Measurements from ENCODE around the gene CYP19A1.
"Not testable (repeated sequence)": the region's sequence is repeated elsewhere in the genome, so short reads cannot be mapped to it uniquely, and the experiment has no call there.

CYP19A1 gene

DNA sequence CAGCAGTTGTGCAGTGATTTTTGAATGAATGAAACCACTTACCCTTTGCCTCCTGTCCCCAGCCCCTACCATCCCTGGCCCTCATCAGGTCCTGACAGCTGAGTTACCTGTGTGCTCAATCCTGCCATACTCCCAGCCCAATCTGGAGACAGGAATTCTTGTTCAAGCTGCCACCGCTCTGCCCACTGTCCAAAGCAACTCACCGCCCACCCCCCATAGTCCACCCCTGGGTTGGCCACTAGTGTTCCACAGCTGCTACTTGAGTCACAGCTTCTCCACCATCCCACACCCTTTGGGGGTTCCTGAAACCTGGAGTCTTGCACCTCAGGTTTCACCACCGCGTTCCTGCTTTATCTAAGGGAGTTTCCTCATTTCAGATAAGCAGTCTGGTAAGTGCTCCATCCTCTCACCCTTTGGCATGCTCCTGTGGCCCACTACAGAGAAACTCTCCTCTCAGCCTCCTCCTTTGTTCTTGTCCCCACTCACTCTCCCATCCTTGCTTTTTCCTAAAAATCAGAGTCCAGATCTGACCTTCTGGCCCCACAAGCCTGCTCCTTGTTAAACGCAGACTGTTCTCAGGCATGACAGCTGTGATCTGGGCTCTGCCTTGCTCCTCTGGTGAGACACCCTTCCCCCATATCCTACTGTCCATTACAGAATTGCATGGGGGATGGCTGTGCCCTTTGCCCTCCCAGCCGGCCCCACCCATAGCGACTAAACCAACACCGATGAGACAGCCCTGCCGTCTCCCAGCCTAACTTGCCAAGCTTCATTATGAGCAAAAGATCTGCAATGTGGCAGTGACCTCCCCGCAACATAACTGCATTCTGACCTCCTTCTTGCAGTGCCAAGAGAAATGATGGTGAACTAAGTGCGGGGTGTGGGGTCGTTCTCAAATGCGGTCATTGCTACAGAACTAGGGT is 50.0 kb downstream of the CYP19A1 start:
- DNase-seq = no peak

- no peak for DNase-seq
These were observed 51.6 kb downstream of the CYP19A1 start for GRCh38 chr15:51286816-51287215.

DNA sequence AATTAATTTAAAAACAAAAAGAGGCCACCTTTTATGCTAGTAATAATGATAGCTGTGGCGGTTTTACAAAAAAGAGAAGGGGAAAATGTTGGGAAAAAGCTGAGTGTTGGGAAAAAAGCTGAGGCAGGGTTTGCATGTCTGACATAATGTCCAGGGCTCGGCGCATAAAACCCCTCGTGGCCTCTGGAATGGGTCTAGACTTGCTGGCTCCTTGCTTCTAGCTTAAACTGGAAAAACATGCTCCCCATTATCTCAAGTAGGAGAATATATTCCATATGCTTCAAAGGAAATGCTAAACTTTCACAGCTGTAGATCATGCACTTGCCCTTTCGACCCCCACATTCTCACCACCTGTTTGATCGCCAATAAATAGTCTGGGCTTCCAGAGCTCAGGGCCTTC is 53.0 kb downstream of the CYP19A1 start:
- no peak for DNase-seq

GRCh38 chr15:51284871-51285270 is 53.5 kb downstream of the CYP19A1 start:
- no peak for DNase-seq

DNA sequence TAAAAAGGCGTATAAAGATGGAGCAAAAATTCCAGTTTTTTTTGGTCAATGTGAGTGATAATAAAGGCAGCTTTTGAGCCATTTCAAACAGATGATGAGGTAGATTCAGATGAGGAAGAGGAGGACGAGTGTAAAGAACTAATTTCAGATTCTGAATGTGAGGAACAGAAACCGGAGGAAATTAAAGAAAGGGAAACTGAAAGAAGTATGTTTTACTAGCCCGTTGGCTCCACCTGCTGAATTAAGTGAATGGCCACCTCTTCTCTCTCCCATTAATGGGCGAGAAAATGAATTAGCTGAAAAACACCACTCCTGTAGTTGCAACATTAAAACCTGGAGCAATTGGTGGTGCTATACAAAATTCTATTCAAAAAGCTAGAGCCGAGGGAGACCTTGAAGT is 55.4 kb downstream of the CYP19A1 start:
- no peak for DNase-seq

GRCh38 chr15:51282241-51282640 is 56.2 kb downstream of the CYP19A1 start:
- DNase-seq = not testable (repeated sequence)

- peak; percentile 2 for DNase-seq
These were observed 56.9 kb downstream of the CYP19A1 start for GRCh38 chr15:51281368-51281967.

- DNase-seq = no peak
These were observed 57.6 kb downstream of the CYP19A1 start for GRCh38 chr15:51280838-51281237.

- DNase-seq = no peak
These were observed 59.0 kb downstream of the CYP19A1 start for GRCh38 chr15:51279391-51279790.

DNA sequence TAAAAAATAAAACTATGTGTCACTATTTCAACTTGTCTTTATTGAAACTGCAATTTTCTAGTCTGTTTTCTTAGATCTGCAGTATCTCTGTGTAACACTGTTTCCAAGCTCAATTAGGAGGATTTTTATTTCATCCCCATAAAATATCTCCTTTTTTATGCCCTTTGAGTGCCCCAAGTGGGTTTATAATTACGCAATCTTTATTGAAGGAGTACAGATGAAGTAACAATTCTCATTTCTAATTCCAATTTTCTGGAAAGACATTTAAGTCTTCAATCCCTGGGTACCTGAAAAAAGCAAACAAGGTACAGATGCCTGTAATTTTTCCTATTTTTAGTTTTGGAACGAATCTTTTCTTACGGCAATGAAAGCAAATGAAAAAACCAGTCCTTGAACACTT is 61.3 kb downstream of the CYP19A1 start:
- DNase-seq = no peak

GRCh38 chr15:51274956-51275355 is 63.4 kb downstream of the CYP19A1 start:
- no peak for DNase-seq

DNA sequence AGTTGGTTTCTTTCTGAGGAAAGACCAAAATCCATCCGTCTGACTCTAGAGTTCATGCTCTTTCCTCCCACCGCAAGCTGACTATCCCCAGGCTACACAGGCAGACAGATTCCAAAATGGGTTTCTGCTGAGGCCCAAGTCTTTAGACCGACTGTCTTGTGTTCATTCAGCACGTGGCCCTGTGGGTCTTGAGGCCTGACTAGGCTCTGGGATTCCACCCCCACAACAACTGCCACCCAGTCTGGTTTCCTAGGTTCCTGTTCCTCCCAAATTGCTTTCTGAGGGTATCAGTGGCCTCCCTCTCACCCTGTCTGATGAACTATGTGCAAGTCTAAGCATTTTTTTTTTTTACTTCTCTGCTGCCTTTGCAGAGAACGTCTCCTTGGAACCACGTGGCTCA is 67.7 kb downstream of the CYP19A1 start:
- no peak for DNase-seq

DNA sequence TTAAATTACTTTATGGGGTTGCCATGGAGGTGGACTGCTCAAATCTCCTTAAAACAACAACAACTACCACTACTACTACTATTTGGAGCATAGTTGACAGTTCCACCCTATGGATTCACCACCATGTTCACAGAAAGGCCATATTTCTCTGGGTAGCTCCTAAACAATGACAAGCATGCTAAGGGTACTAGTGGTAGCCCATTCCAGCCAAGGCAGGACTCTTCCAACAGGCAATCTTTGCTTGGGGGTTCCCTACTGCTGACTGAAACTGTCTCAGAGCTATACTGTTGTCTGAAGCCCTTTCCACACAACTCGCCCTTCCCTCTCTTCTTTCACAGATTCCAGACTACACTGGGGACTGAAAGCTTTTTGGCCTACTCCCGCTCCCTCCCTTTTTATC is 68.9 kb downstream of the CYP19A1 start:
- no peak for DNase-seq

- DNase-seq = no peak
These were observed 70.7 kb downstream of the CYP19A1 start for GRCh38 chr15:51267703-51268083.

GRCh38 chr15:51267051-51267702 is 71.2 kb downstream of the CYP19A1 start:
- DNase-seq = no peak

DNA sequence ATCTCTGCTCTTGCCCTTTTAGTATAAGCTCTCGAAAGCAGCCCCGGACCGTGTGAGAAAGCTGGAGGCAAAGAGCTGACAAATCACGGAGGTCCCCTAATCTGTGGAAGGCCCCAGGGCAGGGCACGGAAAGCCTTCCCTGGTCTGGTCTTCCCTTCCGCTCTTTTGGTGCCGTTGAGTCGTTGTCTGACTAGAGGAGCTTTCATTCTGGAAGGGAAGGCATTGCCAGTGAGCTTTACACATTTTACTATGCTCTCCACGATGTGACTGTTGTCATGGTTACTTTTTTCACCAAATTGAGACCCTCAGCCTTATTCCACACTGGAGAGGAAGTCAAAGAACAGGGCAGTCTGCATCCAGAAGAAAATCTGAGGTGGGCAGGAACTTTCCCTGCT is 71.7 kb downstream of the CYP19A1 start:
- no peak for DNase-seq

DNA sequence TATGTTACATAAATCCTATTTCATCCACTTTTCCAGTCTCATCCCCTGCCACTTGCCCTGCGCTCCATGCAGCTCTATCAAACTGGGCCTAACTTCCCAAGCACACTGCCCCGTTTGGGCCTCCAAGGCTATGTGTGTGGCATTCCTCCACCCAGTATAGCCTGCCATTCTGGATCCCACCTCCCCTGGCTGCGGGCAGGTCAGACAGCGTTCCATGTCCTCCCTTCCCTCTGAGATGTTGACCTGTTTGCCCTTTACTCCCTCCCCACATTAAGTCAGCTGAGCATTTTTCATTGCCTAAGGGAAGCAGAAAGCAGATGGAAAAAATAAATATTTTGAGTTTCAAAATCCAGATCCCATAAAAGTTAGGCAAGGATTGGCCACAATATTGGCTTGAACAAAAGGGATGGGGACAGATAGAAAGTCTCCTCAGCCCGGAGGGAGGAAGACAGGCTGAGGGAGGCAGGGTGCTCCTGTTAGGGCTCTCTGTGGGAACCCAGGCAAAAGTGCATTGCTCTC is 73.3 kb downstream of the CYP19A1 start:
- no peak for DNase-seq

DNA sequence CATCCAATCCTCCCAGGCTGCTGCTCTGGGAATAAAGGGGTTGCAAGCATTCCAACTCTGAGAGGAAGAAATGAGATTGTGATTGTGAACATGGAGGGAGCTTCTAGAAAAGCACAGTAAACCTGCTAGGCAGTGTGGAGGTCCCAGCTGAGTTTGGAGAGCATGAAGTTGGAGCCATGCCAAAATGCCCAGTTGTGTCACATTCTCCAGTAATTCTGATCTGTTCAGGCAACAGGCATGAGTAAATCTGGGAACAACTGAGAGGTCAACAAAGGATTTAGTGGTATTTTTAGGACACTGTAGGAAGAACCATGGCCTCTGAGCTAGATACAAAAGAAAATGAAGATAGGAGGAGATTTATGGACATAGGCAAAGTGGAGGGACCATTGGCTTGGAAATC is 74.7 kb downstream of the CYP19A1 start:
- no peak for DNase-seq

DNA sequence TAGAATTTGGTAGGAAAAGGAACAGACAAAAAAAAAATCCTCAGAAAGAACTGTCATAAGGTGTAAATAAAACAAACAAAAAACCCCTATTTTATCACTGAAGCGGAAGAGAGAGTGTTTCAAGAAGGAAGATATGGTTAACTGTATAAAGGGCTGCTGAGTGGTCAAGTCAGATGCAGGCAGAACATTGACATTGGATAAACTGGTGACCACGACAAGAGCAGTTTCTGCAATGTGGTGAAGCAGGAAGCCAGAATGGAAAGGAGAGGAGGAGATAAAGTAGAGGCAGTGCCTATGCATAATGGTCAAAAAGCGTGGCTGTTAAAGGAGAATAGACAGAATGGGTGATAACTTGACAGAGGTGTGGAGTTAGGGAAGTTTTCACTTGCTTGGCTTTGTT is 75.3 kb downstream of the CYP19A1 start:
- no peak for DNase-seq

DNA sequence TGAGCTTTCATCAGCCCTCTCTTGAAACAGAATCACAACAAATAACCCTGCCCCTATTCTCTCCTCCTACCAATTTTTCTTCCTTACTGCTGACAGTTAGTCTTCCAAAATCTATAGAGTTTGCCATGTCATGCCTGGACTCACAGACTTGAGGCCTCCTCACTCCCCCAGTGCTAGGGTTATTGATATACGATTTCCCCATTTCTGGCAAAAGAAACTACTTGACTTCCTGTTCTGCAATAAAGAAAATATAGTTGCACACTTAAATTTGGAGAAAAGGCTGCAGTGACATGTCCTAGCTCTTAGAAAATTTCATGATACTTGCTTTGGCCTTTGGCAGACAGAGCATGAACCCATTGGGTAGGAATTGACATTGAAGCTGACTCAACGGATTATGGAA is 75.9 kb downstream of the CYP19A1 start:
- no peak for DNase-seq

DNA sequence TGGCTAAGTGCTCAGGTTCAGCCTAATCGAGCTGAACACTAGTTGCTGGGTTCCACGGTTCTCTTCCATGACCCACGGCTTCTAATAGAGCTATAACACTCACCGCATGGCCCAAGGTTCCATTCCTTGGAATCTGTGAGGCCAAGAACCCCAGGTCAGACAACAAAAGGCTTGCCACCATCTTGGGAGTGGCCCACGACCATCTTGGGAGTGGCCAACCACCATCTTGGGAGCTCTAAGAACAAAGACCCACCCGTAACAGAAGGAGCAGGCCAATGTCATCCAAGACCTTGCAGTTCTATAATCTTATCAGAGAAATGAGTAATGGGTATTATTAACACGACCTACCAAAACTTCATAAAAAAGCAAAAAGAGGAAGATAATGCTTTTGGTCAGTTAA is 77.3 kb downstream of the CYP19A1 start:
- DNase-seq = not testable (repeated sequence)

DNA sequence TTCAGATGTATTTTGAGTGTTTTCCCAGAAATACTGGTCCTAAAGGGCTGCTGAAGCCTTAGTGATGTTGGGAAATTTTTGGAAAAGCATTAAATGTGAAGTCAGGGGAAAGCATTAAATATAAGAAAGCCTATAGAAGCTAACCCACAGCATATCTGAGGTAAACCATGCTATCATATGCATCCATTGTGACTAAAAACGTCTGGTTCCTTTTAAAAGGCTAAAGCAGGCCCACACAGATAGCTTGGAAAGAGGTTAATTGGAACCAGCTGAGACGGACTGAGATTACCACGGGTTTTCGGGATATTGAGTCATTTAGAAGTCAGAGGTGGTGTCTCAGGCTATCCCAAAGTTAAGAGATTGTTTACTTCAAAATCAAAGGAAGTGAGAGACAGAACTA is 78.2 kb downstream of the CYP19A1 start:
- DNase-seq = no peak

DNA sequence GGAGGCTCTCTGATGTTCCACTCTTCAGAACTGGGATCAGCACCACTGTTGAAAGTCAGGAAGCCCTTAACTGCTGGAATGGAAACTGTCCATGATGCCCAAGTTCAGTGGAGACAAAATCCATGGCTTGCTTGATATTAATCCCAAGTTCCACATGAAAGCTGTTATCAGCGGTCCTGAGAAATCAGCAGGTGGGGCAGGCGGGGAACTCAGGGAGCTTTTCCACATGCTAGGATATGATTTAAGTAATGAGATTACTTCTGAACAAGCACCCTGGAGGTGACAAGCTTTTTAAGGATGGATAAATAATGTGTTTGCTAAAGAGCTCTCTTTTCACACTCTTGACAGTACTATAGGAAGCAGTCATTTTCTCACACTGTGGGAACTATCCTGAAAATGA is 82.9 kb downstream of the CYP19A1 start:
- no peak for DNase-seq

DNA sequence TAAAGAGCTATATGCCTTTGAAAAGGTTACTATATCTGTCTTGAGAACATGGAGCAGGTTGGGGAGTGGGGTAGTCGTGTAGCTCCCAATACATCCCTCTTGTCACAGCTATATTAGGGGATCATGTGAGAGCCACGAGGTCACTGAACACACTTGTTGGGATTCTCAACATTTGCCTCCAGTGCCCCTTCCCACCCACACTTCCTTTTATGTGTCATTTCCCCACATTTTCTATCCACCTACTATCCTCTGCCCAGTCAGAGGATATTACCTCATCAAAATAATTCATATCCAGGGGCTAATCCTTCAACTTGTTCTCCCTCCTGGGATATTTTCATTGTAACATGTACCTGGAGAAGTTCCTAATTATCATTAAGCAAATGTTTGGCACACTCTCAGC is 85.0 kb downstream of the CYP19A1 start:
- DNase-seq = no peak

Measured in CD4-positive, alpha-beta T cell treated with Interleukin-12 subunit alpha and Interleukin-12 subunit beta, for 1 hour (primary cell).